Renal pelvis (tissue), 4 donors: Measurements from ENCODE around the gene SGCD. TPM values are rescaled to one million over a fixed set of nuclear protein-coding genes. Genes with fewer than 3 reads are reported as not detected.

ENCODE experiments used
- DNase-seq: peaks from one replicate; pipeline ENCODE4 v3.0.0-alpha.2; 2013
- polyA plus RNA-seq, 3 donors: library from polyadenylated mRNA; unstranded; fragments of 120-200 nt; gene quantifications; one replicate each; pipeline ENCODE4 v1.2.1, GENCODE V29; 2013; ENCODE audit not compliant: insufficient read length in 3 of 3

The SGCD gene
- polyA plus RNA-seq, 3 donors, result 5.2 to 6.7 (median 6.2) TPM

GRCh38 chr5:156456857-156457256, 129.9 kb downstream of the SGCD start:
- DNase-seq, result no peak

GRCh38 chr5:156459812-156460385, 132.9 kb downstream of the SGCD start:
- DNase-seq, result no peak

GRCh38 chr5:156460471-156460870, 133.5 kb downstream of the SGCD start:
- no peak for DNase-seq

- no peak for DNase-seq
Measured at GRCh38 chr5:156466871-156467270, 139.9 kb downstream of the SGCD start.

- no peak for DNase-seq
Measured at GRCh38 chr5:156469636-156470035, 142.7 kb downstream of the SGCD start.

GRCh38 chr5:156471893-156472292, 144.9 kb downstream of the SGCD start:
- no peak for DNase-seq

- DNase-seq, result no peak
Measured at GRCh38 chr5:156473269-156473908, 146.4 kb downstream of the SGCD start.

- peak; percentile 26 for DNase-seq
Measured at GRCh38 chr5:156474251-156474650, 147.3 kb downstream of the SGCD start.

GRCh38 chr5:156475182-156476157, 148.5 kb downstream of the SGCD start:
- peak; percentile 75 for DNase-seq

- DNase-seq, result no peak
Measured at GRCh38 chr5:156476158-156476551, 149.2 kb downstream of the SGCD start.

- DNase-seq, result no peak
Measured at GRCh38 chr5:156476678-156477077, 149.7 kb downstream of the SGCD start.

GRCh38 chr5:156477196-156477595, 150.2 kb downstream of the SGCD start:
- DNase-seq, result no peak

GRCh38 chr5:156479849-156480248, 152.9 kb downstream of the SGCD start:
- no peak for DNase-seq

GRCh38 chr5:156481741-156482140, 154.8 kb downstream of the SGCD start:
- DNase-seq, result no peak

- no peak for DNase-seq
Measured at GRCh38 chr5:156482818-156483217, 155.9 kb downstream of the SGCD start.

- DNase-seq, result no peak
Measured at GRCh38 chr5:156486394-156487238, 159.7 kb downstream of the SGCD start.

GRCh38 chr5:156491766-156492165, 164.8 kb downstream of the SGCD start:
- DNase-seq, result no peak

GRCh38 chr5:156496291-156496690, 169.3 kb downstream of the SGCD start:
- DNase-seq, result no peak

GRCh38 chr5:156497804-156498208, 170.8 kb downstream of the SGCD start:
- DNase-seq, result no peak

- DNase-seq, result no peak
Measured at GRCh38 chr5:156498226-156498980, 171.4 kb downstream of the SGCD start.

- DNase-seq, result no peak
Measured at GRCh38 chr5:156500755-156501154, 173.8 kb downstream of the SGCD start.
